Cardiac fibroblast (primary cell): Measurements from ENCODE around the gene EXOC6.
"Not testable (repeated sequence)": the region's sequence is repeated elsewhere in the genome, so short reads cannot be mapped to it uniquely, and the experiment has no call there.

Experiments
- DNase-seq, 2 donors: peaks; one replicate each; pipeline versions ENCODE4 v3.0.0 to v3.0.0-alpha.2; 2010; ENCODE audit warnings: low read depth in 2 of 2
- H3K4me3 ChIP-seq, 2 donors: replicated peaks in 1 of 2; 1 replicate in 1 of 2; 2 replicates in 1 of 2; pipeline ENCODE4 v1.5.1; 2011; ENCODE audit warnings: low read depth in 2 of 2, low read length in 2 of 2, mild to moderate bottlenecking in 2 of 2, moderate library complexity in 1 of 2
- CTCF ChIP-seq: IDR thresholded peaks from one replicate; pipeline ENCODE4 v1.5.1; 2011; ENCODE audit warnings: low read depth, mild to moderate bottlenecking, low read length, inconsistent platforms

Gene EXOC6

GRCh38 chr10:92929896-92930295 lies 81.6 kb downstream of the EXOC6 start:
- TF ChIP-seq CTCF, result no peak
- no peak for DNase-seq
- H3K4me3 ChIP-seq, result no peak overlapping the region

- DNase-seq, result no peak
- no peak for TF ChIP-seq CTCF
- H3K4me3 ChIP-seq, result no peak overlapping the region
Measured at GRCh38 chr10:92931597-92931996, 83.3 kb downstream of the EXOC6 start.

GRCh38 chr10:92937876-92938275 lies 89.6 kb downstream of the EXOC6 start:
- H3K4me3 ChIP-seq, result no peak overlapping the region
- no peak for DNase-seq
- no peak for TF ChIP-seq CTCF

DNA sequence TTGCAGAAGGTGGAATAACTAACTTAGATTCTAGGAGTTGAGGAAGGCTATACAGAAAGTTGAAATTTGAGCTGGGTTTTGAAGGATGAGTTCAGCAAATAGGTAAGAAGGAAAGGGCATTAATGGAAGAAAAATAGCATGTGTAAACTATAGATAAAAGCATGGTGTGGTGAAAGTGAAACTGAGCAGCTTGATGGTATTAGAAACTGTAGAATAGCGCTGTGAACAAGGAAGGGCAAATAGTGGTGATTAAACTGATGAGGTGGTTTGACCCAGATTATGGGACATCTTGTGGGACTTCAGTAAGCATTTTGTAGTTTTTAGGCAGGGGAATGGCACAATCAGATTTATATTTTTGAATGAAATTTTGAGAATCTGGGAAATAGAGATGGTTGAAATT lies 90.5 kb downstream of the EXOC6 start:
- no peak overlapping the region for H3K4me3 ChIP-seq
- no peak for DNase-seq
- no peak for TF ChIP-seq CTCF

- H3K4me3 ChIP-seq, result no peak overlapping the region
- no peak for TF ChIP-seq CTCF
- no peak for DNase-seq
Measured at GRCh38 chr10:92942226-92942625, 93.9 kb downstream of the EXOC6 start.

DNA sequence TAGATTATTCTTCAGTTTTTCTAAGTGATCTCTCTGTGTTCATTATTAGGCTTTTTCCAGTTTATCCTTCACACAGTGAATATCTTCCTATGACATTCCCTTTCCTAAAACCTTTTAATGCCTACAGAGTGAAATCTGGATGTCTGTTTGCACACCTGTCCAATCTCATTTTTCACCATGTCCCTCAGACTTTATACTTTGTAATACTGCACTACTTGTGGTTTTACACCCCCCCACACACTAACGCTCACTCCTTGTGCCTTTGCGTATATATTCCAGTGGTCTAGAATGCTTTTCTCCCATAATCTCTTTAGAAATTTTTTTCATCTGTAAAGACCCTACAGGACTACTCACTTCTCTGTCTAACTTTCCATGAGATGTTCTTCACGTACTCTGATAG lies 98.2 kb downstream of the EXOC6 start:
- H3K4me3 ChIP-seq, result no peak overlapping the region
- no peak for DNase-seq
- TF ChIP-seq CTCF, result no peak

- not testable (repeated sequence) for H3K4me3 ChIP-seq, DNase-seq
Measured at GRCh38 chr10:92952573-92952972, 104.3 kb downstream of the EXOC6 start.
